ENCODE results near the gene LENEP. TPM values are rescaled to one million over a fixed set of nuclear protein-coding genes. Genes with fewer than 3 reads are reported as not detected.
A peak's percentile ranks its signal among the peaks of the same experiment; 100 is the strongest.

Gene LENEP
- polyA plus RNA-seq, 1 donor: 0.33 TPM

DNA sequence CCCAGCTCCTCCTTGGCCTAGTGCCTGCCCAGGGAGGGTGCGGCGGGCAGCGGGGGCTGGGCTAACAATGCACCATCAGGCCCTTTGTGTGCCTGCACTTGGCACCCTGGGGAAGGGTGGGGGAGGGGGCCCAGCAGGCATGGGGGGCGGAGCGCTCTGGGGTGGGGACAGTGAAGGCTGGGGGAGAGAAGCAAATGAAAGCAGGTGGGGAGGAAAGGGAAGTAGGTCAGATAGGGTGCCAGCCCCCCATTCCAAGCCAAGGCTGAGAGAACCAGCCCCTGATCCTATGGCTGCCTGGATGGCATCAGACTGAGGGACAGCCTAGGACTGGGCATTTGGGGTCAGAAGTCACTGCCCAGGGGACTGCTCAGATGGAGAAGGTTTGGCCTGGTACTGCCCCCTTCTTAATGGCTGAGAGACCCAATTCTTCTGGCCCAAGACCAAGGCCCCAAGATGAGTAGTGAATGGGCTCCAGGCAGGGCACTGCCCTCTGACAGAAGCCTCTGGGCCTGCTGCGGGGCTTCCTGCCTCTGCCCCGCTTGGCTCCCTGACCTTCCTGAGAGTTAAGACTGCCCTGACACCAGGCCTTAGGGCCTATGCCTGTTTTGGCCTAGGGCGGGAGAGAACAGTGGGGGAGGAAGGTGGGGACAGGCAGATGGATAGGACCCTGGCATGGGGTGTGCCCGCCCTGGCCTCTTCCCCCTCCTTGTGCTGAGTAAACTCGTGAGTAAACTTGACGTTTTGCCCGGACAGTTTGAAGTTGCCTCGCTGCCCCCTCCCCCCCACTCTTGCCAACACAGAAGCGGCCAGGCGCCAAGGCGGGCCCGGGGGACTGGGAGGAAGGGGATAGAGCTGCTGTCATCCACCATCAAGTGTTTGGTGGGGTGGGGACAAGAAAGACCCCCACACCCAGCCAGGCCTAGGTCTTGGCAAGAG, 12.0 kb downstream of the LENEP start:
- peaks cover 10% of the 10 kb centered on the region for H3K36me3 ChIP-seq (ENCODE audit: control insufficient read depth, insufficient read depth, low read length)
- peak in 1 of 2 donors; percentile 33 for DNase-seq
- WGBS (ENCODE audit: insufficient coverage, low lambda C conversion rate): no CpG with 5 or more reads among the region's 17 CpGs

DNA sequence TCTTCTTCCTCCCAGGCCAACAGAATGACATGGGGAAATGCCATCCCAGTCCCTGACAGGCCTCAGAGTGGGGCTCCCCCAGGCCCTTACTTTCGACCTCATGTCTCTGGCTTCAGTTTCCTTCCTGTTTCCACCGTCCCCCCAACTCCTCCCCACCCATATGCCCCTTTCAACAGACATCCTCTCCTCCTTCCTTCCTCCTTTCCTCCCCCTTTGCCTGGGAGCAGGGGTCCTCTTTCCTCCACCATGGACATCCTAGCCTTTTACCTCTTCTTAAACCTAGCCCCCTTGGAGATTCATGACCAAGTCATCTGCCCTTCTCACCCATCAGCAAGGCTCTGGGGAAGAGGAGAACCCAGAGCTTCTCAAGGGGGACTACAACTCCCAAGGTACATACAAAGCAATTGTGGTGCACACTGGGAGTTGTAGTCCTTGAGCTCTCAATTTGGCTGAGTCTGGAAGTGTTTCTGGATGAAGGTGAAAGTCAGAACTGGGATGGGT, 13.3 kb downstream of the LENEP start:
- Histone ChIP-seq H3K9me3 (ENCODE audit: control insufficient read depth, low read depth, low read length) (no peaks in the 10 kb centered on the region), H3K36me3 (ENCODE audit: control insufficient read depth, insufficient read depth, low read length) (peaks cover 18% of the 10 kb centered on the region), H3K27me3 (ENCODE audit: control insufficient read depth, insufficient read depth, low read length) (no peaks in the 10 kb centered on the region), H3K4me1 (ENCODE audit: control insufficient read depth, insufficient read depth, low read length) (peaks cover 75% of the 10 kb centered on the region), H3K4me3 (ENCODE audit: low read length) (no peak overlapping the region), H3K27ac (ENCODE audit: low read length) (peak overlapping the region; percentile 69)
- DNase-seq: peak in 1 of 2 donors; percentile 44
- WGBS (ENCODE audit: insufficient coverage, low lambda C conversion rate): no CpG with 5 or more reads among the region's 2 CpGs

More for the DNA sequence above, 12.0 kb downstream of the LENEP start:
- Histone ChIP-seq H3K9me3 (ENCODE audit: control insufficient read depth, low read depth, low read length) (no peaks in the 10 kb centered on the region), H3K27me3 (ENCODE audit: control insufficient read depth, insufficient read depth, low read length) (no peaks in the 10 kb centered on the region), H3K4me1 (ENCODE audit: control insufficient read depth, insufficient read depth, low read length) (peaks cover 62% of the 10 kb centered on the region), H3K4me3 (ENCODE audit: low read length) (peak overlapping the region; percentile 94), H3K27ac (ENCODE audit: low read length) (peak overlapping the region; percentile 85)

DNA sequence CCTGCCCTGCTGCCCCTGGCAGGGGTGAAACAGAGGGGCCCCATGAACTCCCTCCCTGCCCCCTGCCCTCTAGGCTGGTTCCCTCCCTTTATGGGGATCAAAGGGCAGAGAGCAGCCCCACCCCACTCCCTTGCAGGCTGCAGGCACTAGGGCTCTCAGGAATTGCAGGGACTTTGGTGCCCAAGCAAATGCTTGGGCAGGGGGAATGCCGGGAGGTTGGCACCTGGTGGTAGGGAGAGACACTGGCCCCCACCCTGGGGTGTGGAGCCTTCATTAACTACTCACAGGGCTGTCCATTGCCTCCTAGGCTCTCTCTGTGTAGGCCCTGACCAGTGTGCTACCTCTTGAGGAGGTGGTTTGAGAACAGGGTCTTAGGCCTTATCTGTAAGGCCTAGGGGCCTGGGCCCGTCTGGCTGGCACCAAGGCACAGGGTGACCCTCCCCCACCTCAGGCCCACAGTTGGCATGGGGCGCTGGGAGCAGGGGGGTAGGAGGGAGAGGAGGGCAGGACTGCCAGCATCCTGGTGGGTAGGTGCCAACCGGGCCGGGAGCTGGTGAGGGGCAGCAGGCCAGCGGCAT, 14.0 kb downstream of the LENEP start:
- Histone ChIP-seq H3K27me3 (ENCODE audit: control insufficient read depth, insufficient read depth, low read length) (no peaks in the 10 kb centered on the region), H3K4me3 (ENCODE audit: low read length) (peak overlapping the region; percentile 25), H3K9me3 (ENCODE audit: control insufficient read depth, low read depth, low read length) (no peaks in the 10 kb centered on the region), H3K4me1 (ENCODE audit: control insufficient read depth, insufficient read depth, low read length) (peaks cover 82% of the 10 kb centered on the region), H3K36me3 (ENCODE audit: control insufficient read depth, insufficient read depth, low read length) (peaks cover 23% of the 10 kb centered on the region), H3K27ac (ENCODE audit: low read length) (peak overlapping the region; percentile 69)
- no CpG with 5 or more reads among the region's 6 CpGs for WGBS (ENCODE audit: insufficient coverage, low lambda C conversion rate)
- DNase-seq: peak; percentile 78 to 88

DNA sequence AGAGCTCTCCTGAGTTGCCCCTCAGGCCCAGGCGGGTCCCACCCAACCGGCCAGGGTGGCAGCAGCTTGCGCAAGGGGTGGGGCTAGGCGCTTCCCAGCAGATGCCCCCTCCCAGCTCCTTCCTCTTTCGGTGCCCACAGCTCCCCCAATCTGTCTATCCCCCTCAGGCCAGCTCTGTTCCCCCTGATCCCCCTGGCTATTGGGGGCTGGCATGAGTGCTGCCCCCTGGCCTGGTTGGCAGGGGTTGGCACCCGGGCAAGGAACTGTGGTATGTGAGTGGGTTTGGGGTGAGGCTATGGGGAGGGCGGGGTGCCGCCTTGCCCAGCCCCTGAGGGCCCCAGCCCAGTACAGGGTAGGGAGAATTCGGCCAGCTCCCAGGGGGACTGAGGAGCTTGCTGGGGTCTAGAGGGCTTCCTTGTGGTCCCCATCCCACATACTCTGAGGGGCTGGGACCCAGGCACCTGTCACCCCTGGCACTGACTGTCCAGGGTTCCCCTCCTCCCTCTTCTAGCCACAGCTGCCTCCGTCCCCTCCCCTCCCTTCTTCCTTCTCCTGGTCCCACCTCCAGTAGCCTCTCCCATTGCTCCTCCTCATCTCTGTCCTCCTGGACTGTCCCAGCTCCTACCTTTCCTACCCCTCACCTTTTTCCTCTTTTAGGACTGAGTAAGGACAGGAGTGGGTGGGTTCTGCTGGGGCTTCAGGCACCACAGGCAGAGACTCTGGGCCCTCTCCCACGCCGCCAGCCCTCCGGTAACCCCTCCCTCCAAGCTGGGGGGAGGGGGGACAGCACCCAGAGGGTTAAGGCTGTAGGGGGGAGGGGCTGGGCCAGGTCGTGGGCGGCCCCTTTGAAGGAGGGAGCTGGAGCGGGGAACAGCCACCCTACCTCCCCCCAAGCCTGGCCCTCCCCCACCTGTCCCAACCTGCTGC, 14.9 kb downstream of the LENEP start:
- H3K4me3 ChIP-seq (ENCODE audit: low read length): peak overlapping the region; percentile 25
- peaks cover 30% of the 10 kb centered on the region for H3K36me3 ChIP-seq (ENCODE audit: control insufficient read depth, insufficient read depth, low read length)
- peaks cover 91% of the 10 kb centered on the region for H3K4me1 ChIP-seq (ENCODE audit: control insufficient read depth, insufficient read depth, low read length)
- H3K27me3 ChIP-seq (ENCODE audit: control insufficient read depth, insufficient read depth, low read length): no peaks in the 10 kb centered on the region
- peak in 1 of 2 donors; percentile 46 for DNase-seq
- 43% methylated on average over 1 of the region's 16 CpGs for WGBS (ENCODE audit: insufficient coverage, low lambda C conversion rate)
- peak overlapping the region; percentile 69 for H3K27ac ChIP-seq (ENCODE audit: low read length)
- no peaks in the 10 kb centered on the region for H3K9me3 ChIP-seq (ENCODE audit: control insufficient read depth, low read depth, low read length)

DNA sequence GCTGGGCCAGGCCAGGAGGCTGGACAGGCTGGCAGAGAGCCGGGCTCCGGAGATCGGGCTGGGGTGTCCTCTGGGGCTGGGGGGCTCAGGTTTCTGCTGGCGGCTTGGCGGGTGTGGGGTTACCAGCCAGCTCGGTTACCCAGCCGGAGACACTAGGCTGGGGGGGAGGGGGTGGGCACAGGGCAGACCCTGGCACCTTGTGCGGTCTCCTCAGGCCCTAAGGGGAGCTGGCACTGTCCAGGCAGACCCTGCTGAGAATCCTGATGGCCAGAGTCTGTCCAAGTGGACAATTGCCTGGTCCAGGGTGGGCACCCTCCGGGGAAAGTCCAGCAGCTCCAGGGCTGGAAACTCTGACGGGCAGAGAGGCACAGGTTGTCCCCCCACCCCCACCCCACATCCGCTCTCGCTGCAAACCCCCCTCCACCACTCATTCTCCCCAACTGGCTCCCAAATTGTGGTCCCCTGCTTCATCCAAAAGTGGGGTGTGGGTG, 15.9 kb downstream of the LENEP start:
- no peaks in the 10 kb centered on the region for H3K9me3 ChIP-seq (ENCODE audit: control insufficient read depth, low read depth, low read length)
- WGBS (ENCODE audit: insufficient coverage, low lambda C conversion rate): no CpG with 5 or more reads among the region's 12 CpGs
- H3K27ac ChIP-seq (ENCODE audit: low read length): peak overlapping the region; percentile 69
- H3K27me3 ChIP-seq (ENCODE audit: control insufficient read depth, insufficient read depth, low read length): no peaks in the 10 kb centered on the region
- H3K36me3 ChIP-seq (ENCODE audit: control insufficient read depth, insufficient read depth, low read length): peaks cover 38% of the 10 kb centered on the region
- H3K4me1 ChIP-seq (ENCODE audit: control insufficient read depth, insufficient read depth, low read length): peaks cover 98% of the 10 kb centered on the region
- DNase-seq: no peak
- H3K4me3 ChIP-seq (ENCODE audit: low read length): peak overlapping the region; percentile 25

DNA sequence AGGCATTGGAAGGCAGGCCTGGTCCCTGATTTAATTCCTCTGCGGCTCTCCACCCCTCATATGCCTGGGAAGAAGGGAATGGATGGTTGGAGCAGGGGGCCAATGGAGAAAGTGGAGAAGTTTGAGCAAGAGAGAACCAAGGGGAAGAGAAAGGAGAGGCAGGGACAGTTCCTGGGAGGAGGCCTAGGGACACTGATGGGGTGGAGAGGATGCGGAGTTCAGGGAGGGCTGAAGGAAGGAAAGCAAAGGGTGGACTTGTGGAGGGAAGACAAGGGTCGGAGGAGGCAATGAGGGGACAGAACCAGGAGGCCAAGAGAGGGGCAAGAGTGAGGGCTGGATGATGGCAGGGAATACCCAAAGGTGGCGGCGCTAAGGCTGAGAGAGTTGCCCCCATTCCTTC, 16.4 kb downstream of the LENEP start:
- Histone ChIP-seq H3K27ac (ENCODE audit: low read length) (no peak overlapping the region), H3K4me1 (ENCODE audit: control insufficient read depth, insufficient read depth, low read length) (peaks cover 94% of the 10 kb centered on the region), H3K27me3 (ENCODE audit: control insufficient read depth, insufficient read depth, low read length) (no peaks in the 10 kb centered on the region), H3K4me3 (ENCODE audit: low read length) (no peak overlapping the region), H3K9me3 (ENCODE audit: control insufficient read depth, low read depth, low read length) (no peaks in the 10 kb centered on the region), H3K36me3 (ENCODE audit: control insufficient read depth, insufficient read depth, low read length) (peaks cover 41% of the 10 kb centered on the region)
- WGBS (ENCODE audit: insufficient coverage, low lambda C conversion rate): 100% methylated on average over 1 of the region's 5 CpGs
- DNase-seq: no peak

DNA sequence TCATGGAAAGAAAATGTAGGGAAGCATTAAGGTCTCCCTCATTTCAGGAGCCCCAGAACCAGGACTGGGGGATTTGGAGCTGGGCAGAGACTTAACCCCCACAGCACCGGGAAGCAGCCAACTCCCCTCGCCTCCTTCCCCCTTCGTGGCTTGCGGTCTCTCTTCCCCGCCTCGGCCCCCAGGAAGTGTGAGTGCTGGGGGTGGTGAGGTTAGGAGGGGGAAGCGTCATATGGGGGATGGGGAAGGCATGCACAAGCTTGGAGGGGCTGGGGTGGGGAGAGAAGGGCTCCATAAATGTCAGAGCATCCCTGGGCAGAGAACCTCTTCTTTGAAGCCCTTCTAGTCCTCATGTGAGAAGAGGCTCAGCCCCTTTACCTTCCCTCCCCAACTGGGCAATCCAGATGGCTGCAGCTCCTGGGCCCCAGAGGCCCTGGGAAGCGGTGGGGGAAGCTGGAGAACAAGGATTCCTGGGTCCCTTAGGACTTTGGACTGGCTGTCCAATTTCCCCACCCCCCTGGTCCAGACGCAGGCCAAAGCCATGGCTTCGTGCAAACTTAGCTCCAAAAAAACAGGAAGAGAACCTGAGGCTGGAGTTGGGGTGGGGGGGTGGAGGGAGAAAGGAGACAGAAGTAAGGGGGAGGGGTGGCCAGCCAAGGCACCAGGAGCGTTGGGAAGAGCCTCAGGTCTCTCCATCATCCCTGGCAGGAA, 17.0 kb downstream of the LENEP start:
- peaks cover 46% of the 10 kb centered on the region for H3K36me3 ChIP-seq (ENCODE audit: control insufficient read depth, insufficient read depth, low read length)
- no peaks in the 10 kb centered on the region for H3K9me3 ChIP-seq (ENCODE audit: control insufficient read depth, low read depth, low read length)
- peaks cover 88% of the 10 kb centered on the region for H3K4me1 ChIP-seq (ENCODE audit: control insufficient read depth, insufficient read depth, low read length)
- DNase-seq: no peak
- WGBS (ENCODE audit: insufficient coverage, low lambda C conversion rate): no CpG with 5 or more reads among the region's 11 CpGs
- no peak overlapping the region for H3K4me3 ChIP-seq (ENCODE audit: low read length)
- no peak overlapping the region for H3K27ac ChIP-seq (ENCODE audit: low read length)
- H3K27me3 ChIP-seq (ENCODE audit: control insufficient read depth, insufficient read depth, low read length): no peaks in the 10 kb centered on the region

DNA sequence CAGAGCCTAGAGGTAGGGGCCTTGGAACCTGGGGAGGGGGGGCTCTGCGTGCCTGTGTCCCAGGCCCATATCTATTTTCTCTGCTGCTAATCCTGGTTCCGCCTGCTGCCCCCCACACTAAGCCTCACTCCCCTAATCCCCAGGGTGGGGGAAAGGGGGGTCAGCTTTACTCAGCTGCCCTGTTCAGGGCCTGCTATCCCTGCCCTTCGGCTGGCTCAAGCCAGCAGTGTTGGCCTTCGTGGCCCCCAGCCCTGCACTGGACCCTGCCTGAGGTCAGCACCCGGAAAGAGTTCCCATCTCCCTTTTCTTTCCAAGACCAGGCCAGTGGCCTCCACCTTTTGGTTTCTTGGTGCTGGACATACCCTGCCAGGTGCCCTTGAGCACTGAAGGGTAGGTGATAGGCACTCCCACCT, 17.6 kb downstream of the LENEP start:
- DNase-seq: no peak
- peaks cover 49% of the 10 kb centered on the region for H3K36me3 ChIP-seq (ENCODE audit: control insufficient read depth, insufficient read depth, low read length)
- WGBS (ENCODE audit: insufficient coverage, low lambda C conversion rate): no CpG with 5 or more reads among the region's 5 CpGs
- H3K4me1 ChIP-seq (ENCODE audit: control insufficient read depth, insufficient read depth, low read length): peaks cover 82% of the 10 kb centered on the region
- H3K4me3 ChIP-seq (ENCODE audit: low read length): no peak overlapping the region
- no peaks in the 10 kb centered on the region for H3K27me3 ChIP-seq (ENCODE audit: control insufficient read depth, insufficient read depth, low read length)
- no peaks in the 10 kb centered on the region for H3K9me3 ChIP-seq (ENCODE audit: control insufficient read depth, low read depth, low read length)
- no peak overlapping the region for H3K27ac ChIP-seq (ENCODE audit: low read length)

DNA sequence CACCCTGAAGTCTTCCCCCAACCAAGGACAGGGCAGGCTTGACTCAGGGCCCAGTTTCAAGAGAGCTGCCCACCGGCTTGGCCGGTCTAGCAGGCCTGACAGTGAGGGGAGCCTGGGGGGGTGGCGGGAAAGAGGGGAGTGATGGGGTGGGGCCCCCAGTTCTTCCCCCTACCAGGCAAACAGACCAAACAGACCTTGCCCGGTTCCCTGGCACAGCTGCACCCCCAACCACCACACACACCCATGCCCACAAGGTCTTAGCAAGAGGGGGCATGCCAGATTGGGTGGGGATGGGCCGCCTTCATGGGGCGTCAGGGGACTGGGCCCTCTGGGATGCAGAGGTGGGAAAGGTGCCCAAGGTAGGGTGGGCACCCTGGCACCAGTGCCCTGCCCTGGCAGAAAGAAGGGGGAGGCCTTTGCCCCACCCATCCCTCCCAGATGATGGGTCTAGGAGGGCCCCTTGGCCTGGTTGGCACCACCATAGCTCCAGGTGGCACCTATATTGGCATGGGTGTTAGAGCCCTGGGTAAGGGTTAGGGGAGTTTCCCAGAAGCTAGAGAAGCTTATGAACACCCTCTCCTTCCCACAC, 18.1 kb downstream of the LENEP start:
- peaks cover 50% of the 10 kb centered on the region for H3K36me3 ChIP-seq (ENCODE audit: control insufficient read depth, insufficient read depth, low read length)
- no peak overlapping the region for H3K4me3 ChIP-seq (ENCODE audit: low read length)
- no CpG with 5 or more reads among the region's 6 CpGs for WGBS (ENCODE audit: insufficient coverage, low lambda C conversion rate)
- peak overlapping the region; percentile 56 for H3K27ac ChIP-seq (ENCODE audit: low read length)
- H3K4me1 ChIP-seq (ENCODE audit: control insufficient read depth, insufficient read depth, low read length): peaks cover 79% of the 10 kb centered on the region
- no peaks in the 10 kb centered on the region for H3K9me3 ChIP-seq (ENCODE audit: control insufficient read depth, low read depth, low read length)
- no peak for DNase-seq
- H3K27me3 ChIP-seq (ENCODE audit: control insufficient read depth, insufficient read depth, low read length): no peaks in the 10 kb centered on the region
